Measurements from ENCODE around the gene RRAGB.
A peak's percentile ranks its signal among the peaks of the same experiment; 100 is the strongest.
"Not testable (repeated sequence)": the region's sequence is repeated elsewhere in the genome, so short reads cannot be mapped to it uniquely, and the experiment has no call there.

RRAGB gene, protein sequence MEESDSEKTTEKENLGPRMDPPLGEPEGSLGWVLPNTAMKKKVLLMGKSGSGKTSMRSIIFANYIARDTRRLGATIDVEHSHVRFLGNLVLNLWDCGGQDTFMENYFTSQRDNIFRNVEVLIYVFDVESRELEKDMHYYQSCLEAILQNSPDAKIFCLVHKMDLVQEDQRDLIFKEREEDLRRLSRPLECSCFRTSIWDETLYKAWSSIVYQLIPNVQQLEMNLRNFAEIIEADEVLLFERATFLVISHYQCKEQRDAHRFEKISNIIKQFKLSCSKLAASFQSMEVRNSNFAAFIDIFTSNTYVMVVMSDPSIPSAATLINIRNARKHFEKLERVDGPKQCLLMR

DNA sequence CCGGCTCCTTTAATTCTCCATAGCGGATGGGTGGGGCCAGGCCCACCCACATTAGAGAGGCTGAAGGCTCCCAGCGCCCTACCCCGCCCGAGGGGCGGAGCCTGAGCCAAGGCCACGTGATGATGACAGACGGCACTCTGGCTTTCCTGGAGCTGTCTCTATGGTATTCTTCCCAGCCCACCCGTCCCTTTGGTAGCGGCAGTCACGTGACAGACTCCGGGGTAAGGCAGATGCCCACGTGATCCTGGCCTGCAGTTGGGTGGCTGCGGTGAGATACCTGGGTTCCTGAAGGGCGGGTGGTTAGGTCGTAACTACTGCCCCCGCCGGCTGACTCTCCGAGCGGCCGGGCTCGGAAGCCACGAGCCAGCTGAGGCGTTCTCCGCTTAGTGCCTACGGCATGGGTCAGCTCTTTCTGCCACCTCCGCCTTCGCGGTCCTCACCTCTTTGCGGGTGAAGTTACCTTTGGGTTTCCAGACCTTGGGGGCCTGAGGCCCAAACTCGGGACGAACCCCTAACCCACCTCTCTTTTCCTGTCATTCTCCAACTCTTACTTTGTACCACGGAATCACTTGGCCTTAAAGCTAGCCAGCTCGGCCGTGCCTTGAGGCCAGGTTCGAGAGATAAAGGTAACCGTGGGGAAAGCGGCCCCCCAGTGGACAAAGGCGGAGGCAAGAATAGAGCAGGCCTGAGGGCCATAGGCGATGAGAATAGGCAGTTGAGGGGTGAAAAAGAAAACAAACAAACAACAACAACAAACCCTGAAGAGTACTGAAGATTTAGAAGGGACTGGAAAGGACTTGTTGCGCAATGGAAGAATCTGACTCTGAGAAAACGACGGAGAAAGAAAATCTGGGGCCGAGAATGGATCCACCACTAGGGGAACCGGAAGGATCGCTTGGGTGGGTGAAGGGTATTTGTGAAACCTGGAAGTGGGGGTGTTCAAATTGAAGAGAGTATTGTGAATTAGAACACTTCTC lies at the start of gene RRAGB:
Gene RRAGB, plus strand, starts transcription at position 229 of the 977 bp plus-strand sequence. Its CDS starts 579 bp downstream, at position 808.
- peak; percentile 91 for DNase-seq

DNA sequence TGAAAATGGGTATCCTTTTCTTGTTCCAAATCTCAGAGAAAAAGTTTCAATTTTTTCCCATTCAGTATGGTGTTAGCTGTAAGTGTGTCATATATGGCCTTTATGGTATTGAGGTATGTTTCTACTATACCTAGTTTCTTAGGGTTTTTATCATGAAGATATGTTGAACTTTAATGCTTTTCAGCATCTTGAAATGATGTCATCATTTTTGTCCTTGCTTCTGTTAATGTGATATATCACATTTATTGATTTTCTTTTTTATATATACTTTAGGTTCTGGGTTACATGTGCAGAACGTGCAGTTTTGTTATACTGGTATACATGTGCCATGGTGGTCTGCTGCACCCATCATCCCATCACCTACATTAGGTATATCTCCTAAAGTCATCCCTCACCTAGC lies 49.5 kb upstream of the RRAGB start:
- no peak for DNase-seq

DNA sequence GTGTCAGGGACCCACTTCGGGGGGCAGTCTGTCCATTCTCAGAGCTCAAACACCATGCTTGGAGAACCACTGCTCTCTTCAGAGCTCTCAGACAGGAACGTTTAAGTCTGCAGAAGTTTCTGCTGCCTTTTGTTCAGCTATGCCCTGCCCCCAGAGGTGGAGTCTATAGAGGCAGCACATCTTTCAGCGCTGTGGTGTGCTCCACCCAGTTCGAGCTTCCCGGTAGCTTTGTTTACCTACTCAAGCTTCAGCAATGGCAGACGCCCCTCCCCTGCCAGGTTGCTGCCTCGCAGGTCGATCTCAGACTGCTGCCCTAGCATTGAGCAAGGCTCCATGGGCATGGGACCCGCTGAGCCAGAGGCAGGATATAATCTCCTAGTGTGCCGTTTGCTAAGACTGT lies 29.0 kb upstream of the RRAGB start:
- DNase-seq, result not testable (repeated sequence)

DNA sequence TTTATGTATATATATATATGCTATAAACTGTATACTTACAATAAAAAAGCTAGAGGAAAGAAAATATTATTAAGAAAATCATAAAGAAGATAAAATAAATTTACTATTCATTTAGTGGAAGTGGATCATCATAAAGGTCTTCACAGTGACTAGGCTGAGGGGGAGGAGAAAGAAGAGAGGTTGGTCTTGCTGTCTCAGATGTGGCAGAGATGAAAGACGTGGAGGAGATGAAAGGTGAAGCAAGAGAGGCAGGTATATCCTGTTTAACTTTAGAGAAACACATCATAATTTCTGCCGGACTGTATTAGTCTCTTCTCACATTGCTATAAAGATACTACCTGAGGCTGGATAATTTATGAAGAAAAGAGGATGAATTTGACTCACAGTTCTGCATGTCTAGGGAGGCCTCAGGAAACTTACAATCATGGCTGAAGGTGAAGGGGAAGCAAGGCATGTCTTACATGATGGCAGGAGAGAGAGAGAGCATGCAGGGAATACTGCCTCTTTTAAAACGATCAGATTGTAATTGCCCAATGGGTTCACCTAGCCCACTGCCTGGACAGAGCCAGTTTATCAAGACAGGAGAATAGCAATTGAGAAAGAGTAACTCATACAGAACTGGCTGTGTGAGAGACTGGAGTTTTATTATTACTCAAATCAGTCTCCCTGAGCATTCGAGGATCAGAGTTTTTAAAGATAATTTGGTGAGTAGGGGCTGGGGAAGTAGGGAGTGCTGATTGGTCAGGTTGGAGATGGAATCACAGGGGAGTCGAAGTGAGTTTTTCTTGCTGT lies 22.1 kb upstream of the RRAGB start:
- no peak for DNase-seq

DNA sequence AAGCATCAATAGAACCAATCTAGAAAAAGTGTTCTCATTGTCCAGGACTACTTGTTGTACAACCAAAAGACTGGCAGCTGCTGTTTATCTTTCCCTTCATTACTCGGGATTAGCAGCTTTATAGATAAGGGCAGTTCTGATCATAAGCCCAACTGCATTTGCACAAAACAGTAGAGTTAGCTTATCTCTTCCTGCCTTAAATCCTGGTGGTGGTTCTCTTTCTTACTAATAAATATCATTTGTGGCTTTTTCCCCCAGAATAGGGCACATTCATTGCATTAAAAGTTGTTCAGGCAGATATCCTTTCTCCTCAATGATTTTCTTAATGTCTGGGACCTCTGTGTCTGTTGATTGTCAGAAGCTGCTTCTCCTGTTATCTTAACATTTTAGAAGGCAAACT lies 20.2 kb upstream of the RRAGB start:
- DNase-seq, result no peak

DNA sequence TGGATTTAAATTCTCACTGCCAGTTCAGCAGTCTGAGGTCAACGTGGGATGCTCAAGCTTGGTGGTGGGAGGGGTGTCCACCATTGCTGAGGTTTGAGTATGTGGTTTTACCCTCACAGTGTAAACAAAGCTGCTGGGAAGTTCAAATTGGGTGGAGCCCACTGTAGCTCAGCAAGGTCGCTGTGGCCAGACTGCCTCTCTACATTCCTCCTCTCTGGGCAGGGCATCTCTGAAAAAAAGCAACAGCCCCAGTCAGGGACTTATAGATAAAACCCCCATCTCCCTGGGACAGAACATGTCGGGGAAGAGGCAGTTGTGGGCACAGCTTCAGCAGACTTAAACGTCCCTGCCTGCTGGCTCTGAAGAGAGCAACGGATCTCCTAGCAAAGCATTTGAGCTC lies 14.9 kb upstream of the RRAGB start:
- no peak for DNase-seq

DNA sequence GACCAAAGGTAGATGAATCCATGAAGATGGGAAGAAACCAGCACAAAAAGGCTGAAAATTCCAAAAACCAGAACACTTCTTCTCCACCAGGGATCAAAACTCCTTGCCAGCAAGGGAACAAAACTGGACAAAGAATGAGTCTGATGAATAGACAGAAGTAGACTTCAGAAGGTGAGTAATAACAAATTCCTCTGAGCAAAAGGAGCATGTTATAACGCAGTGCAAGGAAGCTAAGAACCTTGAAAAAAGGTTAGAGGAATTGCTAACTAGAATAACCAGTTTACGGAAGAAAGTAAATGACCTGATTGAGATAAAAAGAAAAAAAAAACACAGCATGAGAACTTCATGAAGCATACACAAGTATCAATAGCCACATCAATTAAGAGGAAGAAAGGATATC lies 14.1 kb upstream of the RRAGB start:
- not testable (repeated sequence) for DNase-seq

DNA sequence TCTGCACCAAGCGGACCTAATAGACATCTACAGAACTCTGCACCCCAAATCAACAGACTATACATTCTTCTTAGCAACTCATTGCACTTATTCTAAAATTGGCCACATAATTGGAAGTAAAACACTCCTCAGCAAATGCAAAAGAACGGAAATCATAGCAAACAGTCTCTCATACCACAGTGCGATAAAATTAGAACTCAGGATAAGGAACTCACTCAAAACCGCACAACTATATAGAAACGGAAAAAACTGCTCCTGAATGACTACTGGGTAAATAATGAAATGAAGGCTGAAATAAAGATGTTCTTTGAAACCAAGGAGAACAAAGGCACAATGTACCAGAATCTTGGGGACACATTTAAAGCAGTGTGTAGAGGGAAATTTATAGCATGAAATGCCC lies 12.5 kb upstream of the RRAGB start:
- not testable (repeated sequence) for DNase-seq

DNA sequence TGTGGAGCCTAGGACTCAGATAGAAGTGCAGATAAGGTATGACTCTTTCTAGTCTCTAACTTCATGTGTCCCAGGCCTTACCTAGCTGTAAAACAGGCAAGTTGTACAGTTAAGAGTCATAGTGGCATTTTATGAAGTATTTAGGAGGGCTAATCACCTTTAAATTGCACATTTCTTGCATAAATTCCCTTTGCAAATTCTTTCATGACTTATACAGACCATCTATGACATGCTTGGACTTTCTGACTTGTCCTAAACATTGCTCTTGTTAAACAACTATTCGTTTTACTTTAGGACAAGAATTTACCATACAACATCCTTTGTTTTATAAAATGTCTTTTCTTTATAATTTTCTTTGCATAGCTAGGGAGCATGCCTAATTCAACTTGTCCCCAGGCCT lies 7.8 kb upstream of the RRAGB start:
- no peak for DNase-seq

DNA sequence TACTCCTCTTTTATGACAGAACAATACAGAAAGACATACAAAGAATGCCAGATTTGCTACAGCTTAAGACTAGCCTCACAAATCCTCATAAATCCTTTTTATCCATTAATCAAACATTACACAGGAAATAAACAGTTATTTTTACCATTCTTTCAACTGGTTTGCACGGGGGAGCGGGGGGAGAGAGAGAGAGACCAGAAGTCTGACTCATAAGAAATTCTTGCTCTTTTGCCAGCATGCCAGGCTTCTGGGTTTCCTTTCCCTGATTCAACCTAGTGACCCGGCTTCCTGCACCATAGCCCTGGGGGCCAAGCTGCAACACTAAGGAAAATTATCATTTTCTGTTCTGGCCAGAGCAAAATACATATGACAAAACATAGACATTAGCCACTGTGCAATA lies 6.8 kb upstream of the RRAGB start:
- DNase-seq, result no peak

DNA sequence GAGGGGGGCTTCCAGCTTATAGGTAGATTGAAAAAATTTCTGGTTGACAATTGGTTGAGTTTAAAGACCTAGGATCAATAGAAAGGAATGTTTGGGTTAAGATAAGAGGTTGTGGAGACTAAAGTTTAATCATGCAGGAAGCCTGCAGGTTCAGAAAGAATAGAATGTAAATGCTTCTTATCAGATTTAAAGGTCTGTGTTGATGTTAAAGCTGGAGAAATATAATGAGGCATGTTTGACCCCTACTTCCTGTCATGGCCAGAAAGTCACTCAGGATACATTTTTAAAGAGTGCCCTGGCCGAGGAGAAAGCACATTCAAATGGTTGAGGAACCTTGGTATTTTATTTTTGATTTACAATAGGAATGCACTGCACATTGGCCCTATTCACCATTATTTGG lies 3.9 kb upstream of the RRAGB start:
- DNase-seq, result no peak

DNA sequence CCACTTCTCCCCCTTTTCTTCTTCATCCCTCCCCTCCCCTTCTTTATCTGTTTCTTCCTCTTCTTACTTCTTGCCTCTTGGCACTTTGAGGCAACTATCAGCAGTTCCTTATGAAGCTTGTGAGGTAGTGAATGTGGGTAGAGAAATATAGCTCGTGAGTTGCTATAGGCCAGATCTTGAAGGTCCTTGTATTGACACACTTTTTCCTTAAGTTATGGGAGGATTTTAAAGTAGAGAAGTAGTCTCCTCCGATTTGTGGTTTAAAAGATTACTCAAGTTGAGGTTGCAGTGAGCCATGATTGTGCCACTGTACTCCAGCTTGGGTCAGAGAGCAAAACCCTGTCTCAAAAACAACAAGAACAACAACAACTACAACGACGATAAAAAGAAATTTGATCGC lies 3.4 kb upstream of the RRAGB start:
- no peak for DNase-seq

DNA sequence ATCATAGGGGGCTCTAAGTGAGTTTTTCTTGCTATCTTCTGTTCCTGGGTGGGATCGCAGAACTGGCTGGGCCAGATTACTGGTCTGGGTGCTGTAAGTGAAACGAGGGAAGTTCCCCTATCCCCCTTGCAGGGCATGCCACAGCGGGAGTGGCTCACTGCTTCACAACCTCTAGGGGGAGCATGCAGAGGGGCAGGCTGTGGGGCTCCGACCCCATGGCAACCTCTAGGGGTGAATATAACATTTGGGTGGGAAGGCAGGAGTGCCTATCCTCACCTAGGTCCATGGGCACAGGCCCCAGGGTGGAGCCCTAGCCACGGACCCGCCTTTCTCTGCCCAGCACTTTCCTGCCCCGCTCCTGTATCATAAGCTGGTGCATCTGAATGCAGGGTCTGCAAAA lies 1.7 kb upstream of the RRAGB start:
- no peak for DNase-seq

DNA sequence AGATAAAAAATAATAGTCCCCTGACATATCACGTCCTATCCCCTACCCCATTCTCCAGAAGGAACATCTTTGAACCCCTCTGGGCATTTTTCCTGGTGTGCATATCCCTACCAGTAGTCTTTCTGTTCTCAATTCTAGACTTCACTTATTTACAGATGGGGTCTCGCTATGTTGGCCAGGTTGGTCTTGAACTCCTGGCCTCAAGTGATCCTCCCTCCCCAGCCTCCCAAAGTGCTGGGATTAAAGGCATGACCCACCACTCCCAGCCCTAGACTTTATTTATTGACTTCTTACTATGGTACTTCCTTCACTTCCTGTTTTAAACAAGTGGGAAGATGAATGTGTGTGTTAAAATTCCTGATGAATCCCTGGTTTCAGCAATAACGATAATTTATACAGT lies 612 bp upstream of the RRAGB start:
- DNase-seq, result no peak

DNA sequence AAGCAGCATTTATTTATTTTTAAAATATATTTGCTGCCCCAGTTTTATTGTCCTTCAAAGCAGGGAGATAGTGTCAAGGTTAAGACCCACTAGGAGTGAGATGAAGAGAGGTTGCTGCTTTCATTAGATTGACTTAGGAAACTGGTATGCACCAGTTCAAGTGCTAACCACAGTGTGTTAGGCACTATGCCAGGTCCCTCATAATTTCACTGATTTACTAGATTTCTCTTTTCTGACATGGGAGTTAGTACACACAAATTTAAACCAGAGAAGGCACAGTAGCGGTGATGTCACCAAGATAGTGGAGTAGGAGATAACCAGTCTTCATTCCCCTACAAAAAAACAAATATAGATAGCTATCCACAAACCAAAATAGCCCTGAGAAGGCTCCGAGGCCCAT lies 14.3 kb downstream of the RRAGB start:
- no peak for DNase-seq

DNA sequence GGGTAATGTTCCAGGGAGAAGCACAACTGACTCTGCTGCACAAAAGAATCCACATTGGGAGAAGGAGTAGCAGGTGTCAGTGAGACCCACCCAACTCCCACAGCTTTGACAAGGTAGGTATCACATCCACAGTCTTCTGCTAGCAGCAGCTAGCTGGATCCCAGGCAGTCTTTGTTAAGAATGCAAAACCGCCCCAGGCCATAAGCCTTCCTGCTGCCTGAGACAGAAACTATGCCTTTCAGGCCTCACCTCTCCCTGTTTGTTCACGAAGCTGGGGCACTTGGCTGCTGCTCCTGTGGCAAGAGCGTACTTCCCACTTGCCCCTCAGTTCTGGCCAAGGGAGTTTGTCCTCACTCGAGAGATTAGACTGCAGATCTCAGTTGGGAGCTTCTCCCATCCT lies 21.4 kb downstream of the RRAGB start:
- DNase-seq, result no peak

DNA sequence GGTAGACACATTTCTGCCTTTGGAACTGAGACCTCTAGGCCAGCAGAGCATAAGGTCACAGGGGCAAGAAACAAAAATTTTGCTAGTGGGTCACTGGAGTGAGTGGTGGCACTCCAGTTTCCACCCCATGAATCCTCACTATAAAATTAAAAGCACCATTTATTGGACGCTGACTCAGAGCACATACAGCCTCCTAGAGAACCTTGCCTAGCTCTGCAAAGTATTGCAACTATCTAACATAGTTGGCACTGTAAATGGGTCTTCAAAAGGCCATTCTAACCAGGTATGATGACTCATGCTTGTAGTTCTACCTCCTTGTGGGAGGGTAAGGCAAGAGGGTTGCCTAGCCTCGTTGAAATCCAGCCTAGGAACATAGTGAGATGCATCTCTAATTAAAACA lies 25.1 kb downstream of the RRAGB start:
- no peak for DNase-seq

DNA sequence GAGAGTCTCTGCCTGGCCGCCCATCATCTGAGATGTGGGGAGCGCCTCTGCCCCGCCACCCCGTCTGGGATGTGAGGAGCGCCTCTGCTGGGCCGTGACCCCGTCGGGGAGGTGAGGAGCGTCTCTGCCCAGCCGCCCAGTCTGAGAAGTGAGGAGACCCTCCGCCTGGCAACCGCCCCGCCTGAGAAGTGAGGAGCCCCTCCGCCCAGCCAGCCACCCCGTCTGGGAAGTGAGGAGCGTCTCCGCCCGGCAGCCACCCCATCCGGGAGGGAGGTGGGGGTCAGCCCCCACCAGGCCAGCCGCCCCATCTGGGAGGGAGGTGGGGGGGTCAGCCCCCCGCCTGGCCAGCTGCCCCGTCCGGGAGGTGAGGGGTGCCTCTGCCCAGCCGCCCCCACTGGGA lies 30.9 kb downstream of the RRAGB start:
- not testable (repeated sequence) for DNase-seq

DNA sequence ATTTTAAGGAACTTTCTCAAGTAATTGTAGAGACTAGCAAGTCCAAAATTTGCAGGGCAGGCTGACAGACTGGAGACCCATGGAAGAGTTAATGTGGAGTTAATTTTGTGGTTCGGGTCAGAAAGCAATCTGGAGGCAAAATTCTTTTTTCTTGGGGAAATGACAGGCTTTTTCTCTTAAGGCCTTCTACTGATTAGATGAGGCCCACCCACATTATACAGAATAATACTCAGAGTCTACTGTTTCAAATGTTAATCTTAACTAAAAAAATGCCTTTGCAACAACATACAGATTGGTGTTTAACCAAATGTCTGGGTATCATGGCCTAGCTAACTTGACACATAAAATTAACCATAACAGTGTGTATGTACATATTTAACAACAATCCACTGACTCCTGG lies 32.7 kb downstream of the RRAGB start:
- no peak for DNase-seq

DNA sequence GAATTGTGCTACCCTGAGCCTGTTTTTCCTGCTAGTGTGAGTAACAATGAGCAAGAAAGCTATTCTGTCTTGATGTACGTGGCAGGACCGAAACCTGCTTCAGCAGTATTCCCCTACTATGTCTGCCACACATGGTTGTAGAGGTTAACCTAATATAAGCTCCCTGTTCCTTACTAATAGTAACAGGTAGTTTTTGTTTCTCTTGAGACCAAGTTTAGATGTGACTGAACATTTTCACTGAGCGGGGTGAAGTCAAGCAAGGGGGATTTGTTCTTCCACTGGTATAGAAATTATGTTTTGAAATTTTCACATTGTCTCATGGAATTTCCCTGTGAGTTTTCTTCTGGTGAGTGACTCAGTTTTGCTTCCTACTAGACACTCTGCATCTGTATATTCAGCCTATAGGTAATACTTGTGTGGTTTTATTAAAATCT lies 37.3 kb downstream of the RRAGB start:
- no peak for DNase-seq

DNA sequence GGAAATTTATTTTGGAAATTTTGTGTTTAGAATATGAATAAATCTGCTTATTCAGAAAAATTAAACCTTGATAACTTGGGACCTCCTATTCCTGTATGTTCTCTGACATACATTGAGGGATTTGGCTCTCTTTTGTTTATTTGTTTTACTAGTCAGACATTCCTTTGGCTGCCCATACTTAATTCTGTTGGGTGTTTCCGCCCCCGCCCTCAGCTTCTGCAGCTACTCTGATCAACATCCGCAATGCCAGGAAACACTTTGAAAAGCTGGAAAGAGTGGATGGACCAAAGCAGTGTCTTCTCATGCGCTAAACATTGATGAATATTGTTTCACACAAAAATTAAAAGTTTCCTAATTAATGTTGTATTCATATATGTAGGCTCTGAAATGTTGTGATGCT lies 40.5 kb downstream of the RRAGB start:
- DNase-seq, result no peak

DNA sequence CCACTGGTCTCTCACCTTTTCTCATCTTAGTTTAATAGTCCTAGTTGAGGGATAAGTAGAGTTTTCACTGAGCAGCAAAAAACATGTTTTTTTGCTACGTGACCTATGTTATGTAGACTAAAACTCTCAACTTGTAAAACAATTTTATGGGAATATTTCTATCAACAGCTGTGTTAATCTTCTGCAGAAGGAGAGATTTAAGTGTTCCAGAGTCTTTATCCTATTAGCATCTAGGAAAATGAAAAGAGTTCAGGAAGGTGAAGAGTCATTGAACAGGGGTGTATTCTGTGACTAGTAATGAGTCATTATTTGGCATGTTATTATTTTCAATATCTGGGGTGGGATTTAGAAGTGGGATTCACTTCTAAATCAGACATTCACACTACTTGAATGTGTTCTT lies 41.9 kb downstream of the RRAGB start:
- DNase-seq, result no peak

DNA sequence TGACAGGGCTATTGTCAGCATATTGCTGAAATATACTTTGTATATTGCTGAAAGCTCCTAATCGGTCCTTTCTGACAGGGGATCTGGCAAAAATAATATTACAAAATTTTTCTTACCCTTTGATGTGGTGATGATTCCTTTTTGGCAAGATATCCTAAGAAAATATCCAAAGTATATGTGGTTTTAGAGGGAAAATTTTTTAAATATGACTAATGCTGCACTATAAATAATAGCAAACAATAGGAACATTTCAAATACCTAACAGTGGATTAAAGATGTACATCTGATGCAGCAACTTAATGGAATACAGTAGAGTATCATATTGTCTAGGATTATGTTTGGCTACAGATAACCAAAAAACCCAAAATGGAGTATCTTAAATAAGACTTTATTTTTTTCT lies 49.6 kb downstream of the RRAGB start:
- DNase-seq, result no peak

Measured in NCI-H1694 treated with DMSO at 0.1 percent for 48 hours (cell line).